ENCODE data around the gene PDLIM4. TPM values are rescaled to one million over a fixed set of nuclear protein-coding genes. Genes with fewer than 3 reads are reported as not detected.

Gene PDLIM4
- total and polyA plus RNA-seq, 2 donors from 2014 or later = 31.6 to 47.0 TPM

GRCh38 chr5:132226516-132227234, 30.8 kb upstream of the PDLIM4 start:
- Histone ChIP-seq H3K9ac (ENCODE audit: low read length in 3 of 3) (peak overlapping the region in 2 of 3 donors; percentile 30 to 54), H3K9me3 (ENCODE audit: control insufficient read depth in 2 of 3, insufficient read depth in 1 of 3, low read length in 3 of 3) (no peaks in the 10 kb centered on the region), H3K4me1 (ENCODE audit: control insufficient read depth in 2 of 3, insufficient read depth in 2 of 3, low read depth in 1 of 3, low read length in 3 of 3) (peaks cover 0 to 22% (median 12%) of the 10 kb centered on the region in 3 donors), H3K27ac (ENCODE audit: low read depth in 2 of 2, low read length in 2 of 2) (peak overlapping the region in 1 of 2 donors; percentile 65), H3K4me3 (ENCODE audit: low read length in 3 of 3) (peak overlapping the region in 2 of 3 donors; percentile 45 to 55), H3K27me3 (ENCODE audit: control insufficient read depth, insufficient read depth, low read length) (no peaks in the 10 kb centered on the region), H3K36me3 (ENCODE audit: control insufficient read depth in 2 of 3, insufficient read depth in 3 of 3, low read length in 3 of 3) (no peaks in the 10 kb centered on the region)
- TF ChIP-seq CTCF (IDR thresholded peaks at IDR 0.05; ENCODE audit: borderline replicate concordance, extremely low read depth, insufficient read depth) = no peak
- no peak for FAIRE-seq
- intact Hi-C loops (cut with DNase I) = no loop called here
- DNase-seq = peak in 1 of 5 donors; percentile 53

GRCh38 chr5:132227235-132227484, 30.3 kb upstream of the PDLIM4 start:
- no peaks in the 10 kb centered on the region for H3K9me3 ChIP-seq (ENCODE audit: control insufficient read depth in 2 of 3, insufficient read depth in 1 of 3, low read length in 3 of 3)
- peak overlapping the region; percentile 64 to 65 for H3K27ac ChIP-seq (ENCODE audit: low read depth in 2 of 2, low read length in 2 of 2)
- peak in 1 of 5 donors; percentile 63 for DNase-seq
- peak overlapping the region in 2 of 3 donors; percentile 30 to 54 for H3K9ac ChIP-seq (ENCODE audit: low read length in 3 of 3)
- intact Hi-C loops (cut with DNase I) = no loop called here
- no peak for FAIRE-seq
- no peaks in the 10 kb centered on the region for H3K27me3 ChIP-seq (ENCODE audit: control insufficient read depth, insufficient read depth, low read length)
- H3K4me3 ChIP-seq (ENCODE audit: low read length in 3 of 3) = peak overlapping the region in 2 of 3 donors; percentile 45 to 55
- no peaks in the 10 kb centered on the region for H3K36me3 ChIP-seq (ENCODE audit: control insufficient read depth in 2 of 3, insufficient read depth in 3 of 3, low read length in 3 of 3)
- TF ChIP-seq CTCF (IDR thresholded peaks at IDR 0.05; ENCODE audit: borderline replicate concordance, extremely low read depth, insufficient read depth) = no peak
- H3K4me1 ChIP-seq (ENCODE audit: control insufficient read depth in 2 of 3, insufficient read depth in 2 of 3, low read depth in 1 of 3, low read length in 3 of 3) = peaks cover 0 to 22% (median 12%) of the 10 kb centered on the region in 3 donors

GRCh38 chr5:132227485-132228240, 29.8 kb upstream of the PDLIM4 start, which contains the start of gene P4HA2:
Gene P4HA2 (minus strand): TSS chr5:132227853. CDS start chr5:132218626, 9,227 bp downstream.
- Histone ChIP-seq H3K36me3 (ENCODE audit: control insufficient read depth in 2 of 3, insufficient read depth in 3 of 3, low read length in 3 of 3) (no peaks in the 10 kb centered on the region), H3K9ac (ENCODE audit: low read length in 3 of 3) (peak within 1 kb of the TSS in 2 of 3 donors; percentile 30 to 54), H3K4me1 (ENCODE audit: control insufficient read depth in 2 of 3, insufficient read depth in 2 of 3, low read depth in 1 of 3, low read length in 3 of 3) (peaks cover 0 to 22% (median 12%) of the 10 kb centered on the region in 3 donors), H3K9me3 (ENCODE audit: control insufficient read depth in 2 of 3, insufficient read depth in 1 of 3, low read length in 3 of 3) (no peaks in the 10 kb centered on the region), H3K27me3 (ENCODE audit: control insufficient read depth, insufficient read depth, low read length) (no peaks in the 10 kb centered on the region), H3K4me3 (ENCODE audit: low read length in 3 of 3) (peak within 1 kb of the TSS in 2 of 3 donors; percentile 45 to 55), H3K27ac (ENCODE audit: low read depth in 2 of 2, low read length in 2 of 2) (peak within 1 kb of the TSS; percentile 64 to 65)
- no peak for TF ChIP-seq CTCF (IDR thresholded peaks at IDR 0.05; ENCODE audit: borderline replicate concordance, extremely low read depth, insufficient read depth)
- no peak for FAIRE-seq
- intact Hi-C loops (cut with DNase I) = no loop called here
- peak; percentile 83 to 94 (median 89) for DNase-seq

Data from kidney (tissue), 14 donors.